HPDE6-E6E7 (cell line): Measurements from ENCODE around the gene MLN.

ENCODE experiments used
- DNase-seq: peaks from one replicate; pipeline ENCODE4 v3.0.0; 2011; ENCODE audit warnings: missing footprints; ENCODE audit errors: extremely low spot score

Gene MLN

DNA sequence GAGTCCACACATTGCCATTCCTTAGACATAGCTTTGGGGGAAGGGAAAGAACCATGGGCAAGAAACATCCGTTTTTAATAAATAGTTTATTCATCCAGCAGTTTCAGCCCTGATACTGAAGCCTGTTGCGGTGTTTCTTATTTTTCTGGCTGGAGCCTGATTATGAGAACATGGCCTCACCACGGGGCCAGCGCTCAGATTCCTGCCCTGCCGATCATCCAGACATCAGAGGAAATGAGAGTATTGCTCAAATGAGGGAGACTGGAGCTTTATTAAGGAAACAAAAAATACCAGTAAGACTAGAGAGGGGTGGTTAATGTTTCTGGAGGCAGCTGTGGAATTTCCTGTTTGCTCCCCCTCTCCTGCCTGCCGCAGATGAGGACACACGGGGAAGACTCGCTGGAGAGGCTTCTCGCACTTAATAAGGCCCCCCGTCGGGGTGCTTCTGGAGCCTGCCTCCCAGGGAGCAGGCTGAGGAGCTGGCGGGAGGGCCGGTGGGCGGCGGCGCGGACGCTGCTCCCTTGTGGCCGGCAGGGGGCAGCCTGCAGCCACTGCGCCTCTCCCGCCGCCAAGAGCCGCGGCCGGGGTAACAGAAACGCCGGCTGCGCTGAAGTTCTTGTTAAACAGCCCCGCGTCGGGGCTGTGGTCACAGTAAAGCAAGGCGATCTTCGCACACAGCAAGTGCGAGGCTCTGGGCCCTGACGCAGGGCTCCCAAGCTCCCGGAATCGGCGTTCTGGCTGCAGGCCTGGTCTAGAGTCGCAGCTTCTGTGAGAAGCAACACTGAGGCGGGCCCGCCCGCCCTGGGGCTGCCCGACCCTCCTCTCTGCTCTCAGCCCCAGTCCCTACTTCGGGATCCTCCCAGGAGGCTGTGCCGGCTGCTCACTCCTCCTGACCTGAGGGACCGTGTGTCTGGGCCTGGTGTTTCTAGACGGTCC is 32.4 kb downstream of the MLN start:
- DNase-seq: peak; percentile 69

DNA sequence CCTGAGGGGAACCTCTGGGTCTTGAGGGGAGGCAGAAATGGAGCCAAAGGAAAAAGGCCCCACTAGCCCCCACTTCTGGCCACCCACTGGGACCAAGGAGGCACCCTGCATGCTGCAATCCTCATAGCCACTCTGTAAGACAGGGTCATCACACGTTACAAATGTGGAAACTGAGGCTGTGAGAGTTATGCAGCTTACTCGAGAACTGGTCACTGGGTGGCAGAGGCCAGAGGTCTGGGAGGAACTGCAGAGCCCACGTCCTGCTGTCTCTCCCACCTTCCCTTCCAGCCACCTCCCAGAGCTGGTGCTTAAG is 33.0 kb downstream of the MLN start:
- no peak for DNase-seq

DNA sequence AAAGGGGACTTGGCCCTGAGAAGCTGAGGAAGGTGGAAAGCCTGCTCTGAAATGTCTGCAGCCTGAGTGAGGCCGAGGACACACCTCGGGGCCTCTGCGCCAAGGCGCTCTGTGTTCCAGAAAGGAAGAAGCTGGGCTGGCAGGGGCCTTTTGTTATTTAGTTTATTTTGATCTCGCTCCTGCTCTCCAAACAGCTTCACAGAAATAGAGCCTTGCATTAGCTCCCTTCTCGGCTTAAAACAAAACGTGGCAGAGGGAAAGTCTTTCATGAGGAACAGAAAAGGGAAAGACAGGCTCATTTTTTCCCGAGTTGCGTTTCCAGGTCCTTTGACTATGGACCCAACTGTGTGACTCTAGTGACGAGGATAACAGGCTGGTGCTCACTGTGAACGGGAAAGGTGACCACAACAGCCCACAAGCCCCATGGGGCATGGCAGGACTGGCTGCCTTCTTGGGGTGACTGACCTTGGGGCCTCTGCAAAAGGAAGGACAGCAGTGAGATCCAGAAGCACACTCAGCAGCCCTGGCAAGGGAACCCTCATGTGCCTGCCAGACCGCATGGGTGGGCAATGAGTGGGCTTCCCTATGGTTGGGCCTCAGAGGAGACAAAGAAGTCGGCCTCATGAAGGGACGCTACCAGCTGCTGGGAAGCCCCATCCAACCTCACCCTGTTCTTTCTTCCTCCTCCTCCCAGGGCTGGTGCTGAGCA is 33.5 kb downstream of the MLN start:
- DNase-seq: no peak

DNA sequence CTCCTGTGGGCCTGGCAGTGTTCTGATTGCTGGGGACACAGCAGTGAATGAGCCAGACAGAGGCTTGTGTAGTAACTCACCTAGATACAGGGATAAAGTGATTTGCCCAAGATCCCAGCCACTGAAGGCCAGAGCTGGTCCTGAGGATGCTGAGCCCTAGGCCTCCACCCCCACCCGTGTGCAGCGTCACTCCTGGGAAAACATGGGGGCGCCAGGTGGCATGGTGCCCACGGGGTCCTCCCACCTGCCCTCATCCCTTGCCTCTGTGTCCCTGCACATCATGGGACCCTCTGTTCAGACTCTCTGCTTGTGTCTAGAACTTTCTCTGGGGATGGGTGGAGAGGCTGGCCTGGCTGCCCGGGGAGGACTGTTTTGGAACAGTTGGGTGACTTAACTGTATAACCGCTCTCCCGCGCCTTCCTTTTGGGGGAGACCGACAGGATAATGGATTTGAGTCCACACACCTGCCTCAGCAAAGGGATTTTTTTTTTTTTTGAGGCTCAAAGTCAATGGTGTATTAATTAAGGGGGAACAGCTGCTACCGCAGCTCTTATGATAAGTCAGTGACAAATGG is 34.5 kb downstream of the MLN start:
- DNase-seq: no peak

DNA sequence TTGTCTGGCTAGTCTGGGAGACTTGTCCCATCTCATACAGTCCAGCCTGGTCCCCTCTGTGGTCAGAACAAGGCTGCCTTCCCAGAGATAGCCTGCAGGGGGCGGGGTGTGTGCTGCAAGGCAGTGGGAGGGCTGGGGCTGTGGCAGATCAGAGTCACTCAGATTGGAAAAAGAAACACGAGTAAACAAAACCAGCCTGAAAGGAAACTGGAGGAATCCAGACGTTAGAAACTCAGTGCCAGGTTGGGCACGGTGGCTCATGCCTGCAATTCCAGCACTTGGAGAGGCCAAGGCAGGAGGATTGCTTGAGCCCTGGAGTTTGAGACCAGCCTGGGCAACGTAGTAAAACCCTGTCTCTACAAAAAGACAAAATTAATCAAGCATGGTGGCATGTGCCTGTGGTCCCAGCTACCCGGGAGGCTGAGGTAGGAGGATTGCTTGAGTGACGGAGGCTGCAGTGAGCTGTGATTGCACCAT is 35.1 kb downstream of the MLN start:
- DNase-seq: peak; percentile 63

DNA sequence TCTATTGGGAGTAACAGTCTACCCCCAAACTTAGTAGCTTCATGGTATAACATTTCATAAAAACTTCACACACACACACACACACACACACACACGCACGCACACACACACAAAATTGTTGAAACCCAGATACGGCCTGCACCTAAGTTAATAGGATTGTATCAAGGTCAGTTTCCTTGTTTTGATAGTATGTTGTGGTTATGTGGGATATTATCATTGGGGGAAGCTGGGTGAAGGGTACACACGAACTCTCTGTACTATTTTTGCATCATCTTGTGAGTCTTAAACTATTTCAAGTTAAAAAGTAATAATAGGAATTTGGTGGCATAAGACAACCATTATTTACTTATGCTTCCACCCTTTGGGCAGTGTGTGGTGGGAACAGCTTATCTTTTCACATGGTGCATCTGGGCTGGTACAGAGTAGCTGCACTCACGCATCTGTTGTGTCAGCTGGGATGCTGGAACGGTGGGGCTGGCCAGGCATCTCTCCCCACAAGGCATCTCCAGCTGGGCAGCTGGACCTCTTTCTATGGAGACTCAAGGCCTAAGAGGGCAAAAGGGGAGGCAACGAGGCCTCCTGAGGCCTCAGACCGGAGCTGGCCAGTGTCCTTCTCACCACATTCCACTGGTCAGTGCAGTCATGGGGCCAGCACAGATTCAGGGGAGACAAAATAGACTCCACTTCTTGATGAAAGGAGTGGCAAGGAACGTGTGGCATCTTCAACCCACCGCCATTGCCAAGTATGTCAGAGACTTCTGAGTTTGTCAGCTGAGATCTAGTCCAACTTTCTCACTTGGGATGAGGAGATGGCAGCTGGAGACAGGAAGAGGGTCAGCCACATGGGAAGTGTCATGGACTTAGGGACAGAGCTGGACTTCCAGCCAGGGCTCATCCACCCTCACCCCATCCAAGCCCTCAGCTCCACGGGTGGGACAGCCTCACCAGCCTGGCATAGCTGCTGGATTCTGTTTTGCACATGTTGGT is 36.6 kb downstream of the MLN start:
- DNase-seq: no peak

DNA sequence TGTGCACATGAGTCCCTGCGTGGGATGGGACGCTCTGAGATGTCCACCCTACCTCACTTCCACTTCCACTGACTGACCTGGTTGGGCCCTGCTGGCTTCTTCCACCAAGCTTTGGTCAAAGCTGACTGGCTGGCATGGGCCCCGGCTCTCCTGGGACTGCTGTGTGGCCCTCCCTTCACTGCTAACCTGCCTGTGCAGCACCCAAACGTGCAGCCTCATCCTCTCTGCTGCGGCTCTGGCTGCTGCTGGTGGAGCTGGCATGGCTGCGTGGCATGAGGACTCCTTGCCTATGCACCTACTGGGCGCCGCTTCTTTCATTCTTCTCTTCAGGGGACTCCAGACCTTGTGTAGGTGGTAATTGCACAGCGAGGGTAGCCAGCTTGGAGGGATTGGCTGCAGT is 38.4 kb downstream of the MLN start:
- no peak for DNase-seq

DNA sequence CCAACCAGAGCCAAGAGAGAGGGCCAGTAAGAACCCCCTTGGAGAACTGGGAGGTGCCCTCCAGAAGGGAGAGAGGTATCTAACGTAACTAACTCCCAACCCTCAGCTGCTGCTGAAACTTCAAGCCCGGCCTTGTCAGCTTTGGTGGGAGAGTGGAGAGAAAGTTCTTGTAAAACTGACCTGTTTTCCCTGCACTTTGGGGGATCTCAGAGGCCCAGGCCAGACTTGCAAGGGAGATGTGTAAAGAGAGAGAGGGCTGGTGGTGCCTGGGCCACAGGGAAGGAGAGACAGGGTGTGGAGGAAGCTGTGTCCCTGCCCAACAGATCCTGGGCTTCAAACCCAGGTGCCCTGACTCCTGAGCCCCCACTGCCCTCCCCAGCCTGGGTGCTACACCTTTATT is 39.8 kb downstream of the MLN start:
- no peak for DNase-seq

DNA sequence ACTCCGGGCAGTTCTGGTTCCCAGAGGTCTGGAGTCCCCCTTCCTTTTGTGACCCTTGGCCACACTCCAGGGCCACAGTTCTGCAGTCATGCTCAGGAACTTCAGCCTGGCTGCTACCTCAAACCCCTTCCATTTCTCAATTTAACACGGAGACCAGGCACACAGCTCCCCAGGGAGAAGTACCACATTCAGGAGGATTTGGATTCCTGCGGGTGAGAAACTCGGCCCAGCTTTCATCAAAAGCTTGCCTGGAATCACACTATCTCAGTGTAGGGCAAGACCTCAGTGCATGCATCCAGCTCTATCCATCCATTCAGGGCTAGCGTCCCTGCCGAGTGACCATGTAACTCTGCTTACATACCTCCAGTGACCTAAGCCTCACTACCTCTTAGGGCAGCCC is 40.3 kb downstream of the MLN start:
- DNase-seq: no peak

DNA sequence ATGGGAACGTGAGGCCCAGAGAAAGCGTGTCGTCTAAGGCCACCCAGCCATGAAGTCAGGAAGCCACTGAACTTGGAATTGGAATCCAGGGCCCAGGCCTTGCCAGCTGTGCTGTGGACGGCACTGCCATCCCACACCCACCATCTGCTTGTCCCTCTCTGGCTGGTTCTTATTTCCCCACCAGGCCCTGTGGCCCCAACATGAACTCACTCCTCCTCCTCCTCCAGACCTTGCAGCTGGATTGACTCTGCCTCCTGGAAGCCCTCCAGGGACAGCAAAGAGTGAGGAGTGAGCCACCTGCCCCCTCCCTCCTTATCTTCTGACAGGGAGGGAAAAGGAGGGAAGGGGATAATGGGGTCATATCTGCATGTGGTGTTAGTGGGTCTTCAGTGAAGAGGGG is 41.1 kb downstream of the MLN start:
- DNase-seq: no peak

DNA sequence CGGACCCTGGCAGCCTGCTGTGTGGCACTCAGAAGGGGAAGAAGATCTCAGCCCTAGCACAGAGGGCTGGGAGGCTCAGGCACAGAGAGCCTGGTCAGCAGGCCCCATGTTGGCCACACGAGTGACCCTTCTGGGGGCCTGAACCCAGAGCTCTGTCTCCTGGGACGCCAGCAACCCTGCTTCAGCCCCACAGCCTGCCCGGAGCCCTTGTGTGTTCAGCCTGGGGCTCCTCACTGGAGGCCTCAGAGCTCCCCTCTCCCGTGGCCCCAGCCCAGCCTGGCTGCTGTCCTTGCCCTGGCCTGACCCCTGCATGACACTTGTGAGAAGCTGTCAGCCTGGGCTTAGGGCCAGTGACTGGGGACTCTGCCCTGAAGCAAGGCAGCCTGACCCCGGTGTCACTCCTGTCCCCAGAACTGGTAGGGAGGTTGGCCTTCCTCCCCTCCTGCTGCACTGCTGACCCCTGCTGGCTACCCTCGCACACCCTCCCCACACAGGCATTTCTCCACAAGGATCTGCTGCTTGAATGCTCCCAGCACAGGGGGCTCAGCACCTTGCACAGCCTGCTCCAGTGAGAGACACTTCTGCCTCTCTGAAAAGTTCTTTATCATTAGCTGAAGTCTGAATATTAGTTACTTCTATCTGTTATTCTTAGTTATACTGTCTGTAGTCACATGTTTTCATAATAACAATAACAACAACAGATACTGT is 41.7 kb downstream of the MLN start:
- DNase-seq: peak; percentile 54

DNA sequence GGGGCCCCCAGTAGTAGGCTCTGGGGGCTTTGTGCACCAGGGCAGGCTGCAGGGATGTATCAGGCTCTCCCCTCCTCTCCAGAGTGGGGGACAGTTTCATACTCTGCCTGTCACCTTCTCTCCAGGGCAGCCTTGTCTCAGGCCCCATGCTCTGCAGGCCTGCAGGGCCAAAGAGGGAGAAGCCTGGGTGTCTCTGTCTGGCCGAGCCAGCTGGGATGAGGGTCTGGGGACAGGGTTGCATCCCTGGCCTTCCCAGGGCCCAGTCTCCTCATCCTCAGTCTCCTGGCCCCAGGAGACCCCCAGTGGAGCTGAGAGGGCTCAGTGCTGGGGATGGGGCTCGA is 42.3 kb downstream of the MLN start:
- no peak for DNase-seq

DNA sequence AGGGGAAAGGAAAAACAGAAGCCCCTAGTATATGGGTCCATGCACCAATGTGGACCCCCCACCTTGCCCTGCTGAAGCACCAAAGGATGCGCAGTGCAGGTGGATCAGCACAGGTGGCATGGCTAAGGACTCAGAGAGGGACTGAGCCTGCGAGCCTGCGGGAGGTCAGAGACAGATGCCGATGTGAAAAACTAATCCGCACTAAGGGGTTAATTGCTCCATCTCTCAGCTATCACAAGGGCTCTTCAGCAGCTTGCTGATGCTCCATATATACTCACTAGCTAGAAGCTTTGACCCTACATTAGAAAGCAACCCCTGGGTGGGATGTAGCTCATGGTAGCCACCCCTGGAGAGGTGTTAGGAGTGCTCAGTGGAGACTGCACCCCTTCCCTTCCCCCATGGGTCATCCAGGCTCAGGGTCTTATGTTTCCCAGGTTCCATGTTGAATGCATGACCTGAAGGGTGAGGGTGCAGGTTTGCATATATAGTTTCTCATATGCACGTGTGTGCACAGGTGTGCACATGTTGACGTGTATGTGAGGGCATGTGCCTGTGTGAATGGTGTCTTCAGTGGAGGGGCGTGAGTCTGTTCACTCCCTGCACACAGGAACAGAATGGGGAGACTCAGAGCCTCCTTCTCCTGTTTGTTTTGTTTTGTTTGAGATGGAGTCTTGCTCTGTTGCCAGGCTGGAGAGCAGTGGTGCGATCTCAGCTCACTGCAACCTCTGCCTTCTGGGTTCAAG is 43.7 kb downstream of the MLN start:
- no peak for DNase-seq

DNA sequence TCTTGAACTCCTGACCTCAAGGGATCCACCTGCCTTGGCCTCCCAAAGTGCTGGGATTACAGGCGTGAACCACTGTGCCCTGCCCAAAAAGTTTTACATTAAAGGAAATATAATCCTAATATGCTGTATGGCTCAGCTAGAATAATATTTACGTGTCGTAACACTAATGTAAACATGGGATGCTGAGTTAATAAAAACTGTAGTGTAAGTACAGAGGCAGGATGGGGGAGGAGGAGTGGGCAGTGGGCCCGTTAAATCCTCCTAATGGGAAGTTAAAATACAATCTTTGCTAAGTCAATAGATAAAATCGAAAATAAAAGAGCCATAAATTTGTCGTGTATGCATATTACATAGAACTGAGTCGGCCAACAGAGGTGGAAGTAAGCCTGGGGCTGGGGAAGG is 45.0 kb downstream of the MLN start:
- no peak for DNase-seq

DNA sequence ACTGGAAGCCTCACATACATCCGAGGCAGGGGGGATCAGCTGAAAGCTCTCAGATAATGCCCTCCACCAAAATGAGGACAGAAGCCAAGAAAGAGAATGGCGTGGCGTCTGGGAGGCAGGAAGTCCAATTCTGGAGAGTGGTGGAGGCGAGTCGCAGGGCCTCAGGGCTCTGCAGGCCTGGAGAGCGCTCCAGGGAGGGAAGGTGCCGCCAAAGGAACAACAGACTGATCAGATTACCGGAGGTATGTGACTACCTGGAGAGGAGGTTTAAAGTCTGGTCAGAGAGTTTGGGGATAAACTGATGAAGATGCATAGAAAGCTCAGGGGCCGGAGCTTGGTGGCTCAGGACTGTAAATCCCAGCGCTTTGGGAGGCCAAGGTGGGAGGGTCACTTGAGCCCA is 45.9 kb downstream of the MLN start:
- no peak for DNase-seq

DNA sequence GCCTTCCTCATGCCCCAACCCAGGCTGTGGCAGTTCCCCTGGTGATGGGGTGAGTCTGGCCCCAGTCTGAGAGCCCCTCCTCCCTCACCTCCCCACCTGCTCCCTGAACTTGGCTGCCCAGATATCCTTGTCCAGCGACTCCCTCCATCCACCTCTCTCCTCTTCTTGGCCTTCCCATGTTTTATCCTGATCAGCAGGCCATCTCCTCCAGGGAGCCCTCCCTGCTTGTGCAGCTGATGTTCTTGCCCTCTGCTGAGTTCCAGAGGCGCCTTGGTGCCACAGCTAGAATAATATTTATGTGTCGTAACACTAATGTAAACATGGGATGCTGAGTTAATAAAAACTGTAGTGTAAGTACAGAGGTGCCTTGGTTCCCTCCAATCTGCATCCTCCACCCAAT is 46.7 kb downstream of the MLN start:
- DNase-seq: no peak

DNA sequence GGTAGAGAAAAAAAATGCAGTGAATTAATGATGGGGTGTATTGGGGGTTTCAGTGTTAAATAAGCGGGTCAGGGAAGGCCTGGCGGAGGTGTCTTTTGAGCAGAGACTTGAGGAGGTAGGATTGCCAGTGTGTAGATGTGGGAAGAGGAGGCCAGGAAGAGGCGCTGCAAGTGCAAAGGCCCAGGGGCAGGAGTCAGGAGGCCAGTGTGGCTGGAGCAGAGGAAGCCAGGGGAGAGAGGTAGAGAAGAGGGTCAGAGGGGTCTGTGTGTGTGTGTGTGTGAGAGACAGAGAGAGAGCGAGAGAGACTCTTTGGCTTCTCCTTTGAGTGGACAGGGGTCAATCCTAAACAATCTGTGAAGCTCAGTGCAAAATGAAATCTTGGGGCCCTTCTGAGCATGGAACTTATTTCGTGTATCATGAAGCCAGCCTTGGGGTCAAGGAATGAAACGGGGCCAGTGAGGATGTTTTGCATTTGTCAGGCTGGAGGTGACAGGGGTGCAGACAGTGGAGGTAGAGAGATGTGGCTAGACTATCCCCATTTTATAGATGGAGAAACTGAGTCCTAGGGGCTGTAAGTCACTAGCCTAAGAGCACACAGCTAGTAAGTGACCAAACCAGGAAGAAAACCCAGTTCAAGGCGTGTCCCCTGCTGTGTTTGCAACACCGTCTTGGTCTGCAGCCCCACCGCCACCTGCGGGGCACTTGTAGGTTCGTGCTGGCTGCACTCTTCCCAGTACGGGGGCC is 47.4 kb downstream of the MLN start:
- no peak for DNase-seq

DNA sequence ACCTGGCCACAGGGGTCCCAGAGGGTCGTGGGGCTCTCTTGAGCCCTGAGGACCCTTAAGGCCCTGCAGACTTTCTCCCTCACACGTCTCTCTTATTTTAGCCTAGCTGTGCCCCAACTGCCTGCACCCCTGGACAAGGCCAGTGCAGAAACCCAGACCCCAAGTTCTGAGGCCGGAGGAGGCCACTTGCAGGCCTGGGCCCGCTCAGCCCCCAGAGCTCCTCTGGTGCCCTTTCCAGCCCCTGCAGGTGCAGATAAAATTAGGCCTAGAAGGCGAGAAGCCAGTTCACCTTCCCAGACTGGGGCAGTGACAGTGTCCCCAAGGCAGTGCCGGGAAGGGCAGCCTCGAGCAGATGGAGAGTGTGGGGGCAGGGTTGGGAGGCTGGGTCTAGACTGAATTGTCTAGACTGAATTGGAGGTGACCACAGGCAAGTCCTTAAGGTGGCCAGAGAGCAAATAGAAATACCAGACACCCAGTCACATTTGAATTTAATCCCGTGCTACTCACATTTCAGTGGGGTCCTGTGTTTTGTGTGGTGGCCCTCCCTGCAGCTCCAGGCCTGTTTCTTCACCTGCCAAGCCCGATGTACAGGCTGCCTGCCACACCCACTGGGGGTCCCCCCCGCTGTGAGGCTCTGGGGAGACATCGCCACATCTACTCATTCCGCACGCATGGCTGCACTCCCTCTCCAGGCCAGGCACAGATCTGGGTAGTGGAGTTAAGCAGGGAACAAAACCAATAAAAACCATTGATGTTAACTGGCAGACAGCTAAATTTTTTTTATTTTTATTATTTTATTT is 48.5 kb downstream of the MLN start:
- no peak for DNase-seq

DNA sequence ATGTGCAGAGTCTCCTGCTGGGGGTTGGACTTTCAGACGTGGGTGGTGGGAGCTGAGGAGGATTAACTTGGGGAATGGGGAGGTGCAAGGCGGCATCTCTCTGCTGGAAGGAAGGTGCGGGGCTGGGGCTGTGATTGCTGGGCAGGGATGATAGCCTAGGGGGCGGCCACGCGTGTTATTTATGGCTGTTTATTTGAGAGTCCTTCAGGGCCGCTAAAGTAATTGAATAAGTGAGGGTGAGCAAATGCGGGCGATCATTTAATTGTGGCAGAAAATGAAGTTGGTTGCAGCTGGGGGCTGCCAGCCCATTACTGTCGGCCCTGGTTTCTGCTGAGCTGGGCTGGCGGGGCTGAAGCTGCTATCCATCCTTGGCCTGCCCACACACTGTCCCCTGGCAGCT is 49.6 kb downstream of the MLN start:
- DNase-seq: no peak
